Hepatocyte (in vitro differentiated cells): ENCODE results near the gene C1QTNF9B. TPM values are rescaled to one million over a fixed set of nuclear protein-coding genes. Genes with fewer than 3 reads are reported as not detected.

ENCODE experiments used
- DNase-seq: peaks from one replicate; pipeline ENCODE4 v3.0.0-alpha.2; 2016; ENCODE audit warnings: low spot score
- H2AFZ ChIP-seq: fragments of 200-600 bp; sonication (generic); 2 replicates; pipeline ENCODE4 v1.6.0; 2016; ENCODE audit warnings: antibody characterized with exemption, mild to moderate bottlenecking
- H3K27ac ChIP-seq: fragments of 200-600 bp; sonication (generic); 2 replicates; pipeline ENCODE4 v1.5.1; 2016; ENCODE audit warnings: mild to moderate bottlenecking
- H3K27me3 ChIP-seq: fragments of 200-600 bp; sonication (generic); 2 replicates; pipeline ENCODE4 v1.6.1; 2016
- H3K36me3 ChIP-seq: fragments of 200-600 bp; sonication (generic); replicated peaks from 2 replicates; pipeline ENCODE4 v1.5.1; 2016; ENCODE audit warnings: low read depth; ENCODE audit not compliant: insufficient read depth
- H3K4me1 ChIP-seq: fragments of 200-600 bp; sonication (generic); 2 replicates; pipeline ENCODE4 v1.5.1; 2016; ENCODE audit warnings: mild to moderate bottlenecking, moderate library complexity; ENCODE audit not compliant: insufficient read depth
- H3K4me2 ChIP-seq: fragments of 200-600 bp; sonication (generic); 2 replicates; pipeline ENCODE4 v1.6.0; 2016
- H3K4me3 ChIP-seq: fragments of 200-600 bp; sonication (generic); 2 replicates; pipeline ENCODE4 v1.5.1; 2016; ENCODE audit warnings: mild to moderate bottlenecking
- H3K79me2 ChIP-seq: fragments of 200-600 bp; sonication (generic); 2 replicates; pipeline ENCODE4 v1.6.0; 2017; ENCODE audit warnings: mild to moderate bottlenecking
- H3K9me2 ChIP-seq: fragments of 200-600 bp; sonication (generic); replicated peaks from 2 replicates; pipeline ENCODE4 v1.6.0; 2017; ENCODE audit warnings: mild to moderate bottlenecking; ENCODE audit not compliant: insufficient read depth
- H3K9me3 ChIP-seq: fragments of 200-600 bp; sonication (generic); 2 replicates; pipeline ENCODE4 v1.5.1; 2016; ENCODE audit warnings: low read depth, mild to moderate bottlenecking
- H4K20me1 ChIP-seq: fragments of 200-600 bp; sonication (generic); 2 replicates; pipeline ENCODE4 v1.6.0; 2016; ENCODE audit warnings: mild to moderate bottlenecking; ENCODE audit not compliant: insufficient read depth, poor library complexity, severe bottlenecking
- EZH2 ChIP-seq: fragments of 200-600 bp; sonication (generic); IDR thresholded peaks from 2 replicates; pipeline ENCODE4 v1.6.1; 2016; ENCODE audit warnings: antibody characterized with exemption, mild to moderate bottlenecking, borderline replicate concordance
- EZH2phosphoT487 ChIP-seq: fragments of 200-600 bp; sonication (generic); IDR thresholded peaks from one replicate; pipeline ENCODE4 v1.6.1; 2018; ENCODE audit warnings: antibody characterized with exemption, mild to moderate bottlenecking, low read depth, moderate library complexity; ENCODE audit not compliant: unreplicated experiment, severe bottlenecking
- WGBS: methylation state at CpG from one replicate; pipeline ENCODE4 v1.1.6; 2016; ENCODE audit warnings: low lambda C conversion rate; ENCODE audit errors: missing lambda C conversion rate; 5-methylcytosine and 5-hydroxymethylcytosine counted together
- polyA plus RNA-seq: library from polyadenylated mRNA; unstranded; fragments of >200 nt; fragmentation: Nextera tagmentation; extraction: Ambion mirVana; gene quantifications from 2 replicates; pipeline ENCODE4 v1.2.1, GENCODE V29; 2016
- total RNA-seq: library from RNA; depleted of rRNA; stranded (reverse); fragments of >200 nt; gene quantifications from 2 replicates; pipeline ENCODE4 v1.2.3, GENCODE V29; 2014
- TF ChIP-seq, protein P1 (sequence below): fragments of 200-600 bp; sonication (generic); IDR thresholded peaks from 2 replicates; pipeline ENCODE4 v1.5.1; 2016; ENCODE audit warnings: antibody characterized with exemption, mild to moderate bottlenecking; ENCODE audit not compliant: poor library complexity

The C1QTNF9B gene
- total and polyA plus RNA-seq, 2 experiments from 2014 or later: 0.29 TPM; not detected in 1

DNA sequence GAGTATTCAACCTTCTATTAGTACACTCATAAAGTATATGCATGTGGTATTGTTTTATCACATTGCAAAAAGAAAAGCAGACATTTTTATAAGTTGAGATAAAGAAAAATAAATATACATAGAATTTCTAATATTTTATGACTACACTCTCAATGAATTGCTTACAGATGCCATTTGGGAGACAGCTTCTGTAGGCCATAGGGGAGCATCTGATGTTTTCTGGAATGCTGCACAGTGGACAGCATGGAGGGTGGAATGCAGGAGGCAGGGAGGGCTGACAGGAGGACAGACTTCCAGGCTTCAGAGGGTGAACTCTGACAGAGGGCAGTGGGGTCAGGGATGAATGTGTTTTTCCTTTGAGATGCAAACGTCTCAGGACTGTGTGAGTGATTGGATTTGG is 53.9 kb downstream of the C1QTNF9B start:
- no peaks in the 10 kb centered on the region for H3K79me2 ChIP-seq
- no peaks in the 10 kb centered on the region for H3K9me2 ChIP-seq
- H4K20me1 ChIP-seq: no peaks in the 10 kb centered on the region
- no peak for DNase-seq
- H2AFZ ChIP-seq: no peak overlapping the region
- no peak overlapping the region for H3K4me2 ChIP-seq
- H3K4me3 ChIP-seq: no peak overlapping the region
- H3K4me1 ChIP-seq: peaks cover 4% of the 10 kb centered on the region
- TF ChIP-seq EZH2phosphoT487 (no peak), EZH2 (no peak)
- TF ChIP-seq, protein P1, sequence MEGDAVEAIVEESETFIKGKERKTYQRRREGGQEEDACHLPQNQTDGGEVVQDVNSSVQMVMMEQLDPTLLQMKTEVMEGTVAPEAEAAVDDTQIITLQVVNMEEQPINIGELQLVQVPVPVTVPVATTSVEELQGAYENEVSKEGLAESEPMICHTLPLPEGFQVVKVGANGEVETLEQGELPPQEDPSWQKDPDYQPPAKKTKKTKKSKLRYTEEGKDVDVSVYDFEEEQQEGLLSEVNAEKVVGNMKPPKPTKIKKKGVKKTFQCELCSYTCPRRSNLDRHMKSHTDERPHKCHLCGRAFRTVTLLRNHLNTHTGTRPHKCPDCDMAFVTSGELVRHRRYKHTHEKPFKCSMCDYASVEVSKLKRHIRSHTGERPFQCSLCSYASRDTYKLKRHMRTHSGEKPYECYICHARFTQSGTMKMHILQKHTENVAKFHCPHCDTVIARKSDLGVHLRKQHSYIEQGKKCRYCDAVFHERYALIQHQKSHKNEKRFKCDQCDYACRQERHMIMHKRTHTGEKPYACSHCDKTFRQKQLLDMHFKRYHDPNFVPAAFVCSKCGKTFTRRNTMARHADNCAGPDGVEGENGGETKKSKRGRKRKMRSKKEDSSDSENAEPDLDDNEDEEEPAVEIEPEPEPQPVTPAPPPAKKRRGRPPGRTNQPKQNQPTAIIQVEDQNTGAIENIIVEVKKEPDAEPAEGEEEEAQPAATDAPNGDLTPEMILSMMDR: no peak
- 47% methylated on average over 1 of the region's 1 CpG for WGBS
- H3K9me3 ChIP-seq: no peaks in the 10 kb centered on the region
- H3K27me3 ChIP-seq: no peaks in the 10 kb centered on the region
- no peaks in the 10 kb centered on the region for H3K36me3 ChIP-seq
- no peak overlapping the region for H3K27ac ChIP-seq

DNA sequence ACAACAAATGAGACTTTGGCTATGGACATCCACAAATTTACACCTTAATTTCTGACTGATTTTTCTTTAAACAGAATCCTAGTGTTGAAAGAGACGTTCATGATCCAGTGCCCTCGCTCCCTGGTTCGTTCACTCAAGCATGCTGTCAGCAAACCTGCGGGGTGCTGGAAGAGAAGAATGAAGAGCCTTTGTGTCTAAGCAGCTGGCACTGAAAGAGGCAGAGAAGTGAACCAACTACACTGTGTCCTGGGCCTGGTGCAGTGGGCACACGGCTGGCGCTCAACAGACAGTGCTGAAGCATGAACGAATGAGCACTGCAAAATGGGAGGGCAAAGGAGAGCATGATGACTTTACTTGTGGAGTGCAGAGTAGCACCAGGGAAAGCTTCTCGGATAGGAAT is 54.9 kb downstream of the C1QTNF9B start:
- no peaks in the 10 kb centered on the region for H3K9me2 ChIP-seq
- no peaks in the 10 kb centered on the region for H4K20me1 ChIP-seq
- H3K36me3 ChIP-seq: no peaks in the 10 kb centered on the region
- WGBS: 98% methylated on average over 8 of the region's 8 CpGs
- no peak overlapping the region for H3K27ac ChIP-seq
- H3K4me1 ChIP-seq: no peaks in the 10 kb centered on the region
- no peak overlapping the region for H3K4me3 ChIP-seq
- H3K4me2 ChIP-seq: no peak overlapping the region
- no peak overlapping the region for H2AFZ ChIP-seq
- no peaks in the 10 kb centered on the region for H3K9me3 ChIP-seq
- H3K79me2 ChIP-seq: no peaks in the 10 kb centered on the region
- TF ChIP-seq EZH2 (no peak), EZH2phosphoT487 (no peak)
- TF ChIP-seq, protein P1: no peak
- H3K27me3 ChIP-seq: no peaks in the 10 kb centered on the region
- no peak for DNase-seq

Other genes with a start within 250 kb of the C1QTNF9B start
- gene MIPEP, start 8.1 kb downstream of the C1QTNF9B start, total RNA-seq: 17.5 and 19.8 TPM in 2 replicates
- gene MIPEP, start 8.1 kb downstream of the C1QTNF9B start, polyA plus RNA-seq: 17.1 and 19.2 TPM in 2 replicates